Adipose tissue (tissue), 3 donors: ENCODE data around the gene DGKG. TPM values are rescaled to one million over a fixed set of nuclear protein-coding genes. Genes with fewer than 3 reads are reported as not detected.

ENCODE experiments used
- polyA plus RNA-seq, 3 donors: library from polyadenylated mRNA; stranded (reverse); fragments of 200-250 nt; gene quantifications; one replicate each; pipeline ENCODE4 v1.2.3, GENCODE V29; 2013
- donor health status: healthy with polysubstance abuse.
- donor health status: Bipolar disorder and iron deficiency.
- donor health status: healthy.

The DGKG gene
- polyA plus RNA-seq, 3 donors = 0.38 to 0.56 (median 0.39) TPM

Other genes starting within 250 kb of the DGKG start
- 1 to 10 TPM; 1.2 to 6.7 (median 1.4) TPM for gene CRYGS, start 182.1 kb upstream of the DGKG start, polyA plus RNA-seq
- gene TBCCD1, start 205.1 kb upstream of the DGKG start, polyA plus RNA-seq = 1 to 10 TPM; 3.5 to 9.8 (median 6.8) TPM
- gene DNAJB11, start 208.5 kb upstream of the DGKG start, polyA plus RNA-seq = 10 to 100 TPM; 23.6 to 44.9 (median 40.7) TPM